OCI-M2 (cell line): ENCODE data around the gene TRIM32.

Experiments used
- DNase-seq: peaks from one replicate; lab custom pipeline; 2025; ENCODE audit not compliant: unreplicated experiment; lab: John Stamatoyannopoulos, UW

Gene TRIM32

GRCh38 chr9:116703634-116704033 lies 16.5 kb downstream of the TRIM32 start:
- DNase-seq = no peak

GRCh38 chr9:116704470-116704869 lies 17.4 kb downstream of the TRIM32 start:
- DNase-seq = no peak

- DNase-seq = no peak
Measured at GRCh38 chr9:116705531-116705930, 18.4 kb downstream of the TRIM32 start.

- DNase-seq = no peak
Measured at GRCh38 chr9:116706310-116707290, 19.5 kb downstream of the TRIM32 start.

- no peak for DNase-seq
Measured at GRCh38 chr9:116712781-116713180, 25.7 kb downstream of the TRIM32 start.

GRCh38 chr9:116713271-116713670 lies 26.2 kb downstream of the TRIM32 start:
- DNase-seq = no peak

GRCh38 chr9:116715751-116716150 lies 28.6 kb downstream of the TRIM32 start:
- no peak for DNase-seq

GRCh38 chr9:116716438-116716837 lies 29.3 kb downstream of the TRIM32 start:
- no peak for DNase-seq

- no peak for DNase-seq
Measured at GRCh38 chr9:116717150-116717549, 30.0 kb downstream of the TRIM32 start.

GRCh38 chr9:116718111-116718510 lies 31.0 kb downstream of the TRIM32 start:
- DNase-seq = no peak

- DNase-seq = no peak
Measured at GRCh38 chr9:116720111-116720510, 33.0 kb downstream of the TRIM32 start.

GRCh38 chr9:116721411-116721810 lies 34.3 kb downstream of the TRIM32 start:
- DNase-seq = no peak

- DNase-seq = no peak
Measured at GRCh38 chr9:116721944-116722343, 34.8 kb downstream of the TRIM32 start.

GRCh38 chr9:116724123-116724522 lies 37.0 kb downstream of the TRIM32 start:
- DNase-seq = no peak

GRCh38 chr9:116726602-116727001 lies 39.5 kb downstream of the TRIM32 start:
- DNase-seq = no peak

GRCh38 chr9:116733010-116733641 lies 46.0 kb downstream of the TRIM32 start:
- DNase-seq = no peak

GRCh38 chr9:116736399-116737151 lies 49.5 kb downstream of the TRIM32 start:
- no peak for DNase-seq

GRCh38 chr9:116737152-116737546 lies 50.0 kb downstream of the TRIM32 start:
- DNase-seq = no peak

GRCh38 chr9:116741086-116741740 lies 54.1 kb downstream of the TRIM32 start:
- no peak for DNase-seq

- DNase-seq = no peak
Measured at GRCh38 chr9:116741742-116742141, 54.6 kb downstream of the TRIM32 start.

GRCh38 chr9:116749176-116749575 lies 62.1 kb downstream of the TRIM32 start:
- no peak for DNase-seq
